MCF 10A (cell line): Measurements from ENCODE around the gene FBLIM1. TPM values are rescaled to one million over a fixed set of nuclear protein-coding genes. Genes with fewer than 3 reads are reported as not detected.

Experiments used
- BruUV-seq: library from RNA; stranded (reverse); fragments of 400-500 nt; replicated peaks from 2 replicates; lab custom pipeline; 2021; lab: Mats Ljungman, UMichigan
- CTCF ChIA-PET: fragments of 300-600 bp; sonication (Branson Sonifier 250); formaldehyde crosslinking; extraction: SDS; loops from one replicate; lab custom pipeline; 2021; ENCODE audit warnings: antibody characterized with exemption, inconsistent platforms; lab: Yijun Ruan, JAX
- POLR2A ChIA-PET: fragments of 300-600, 350-650 bp; sonication (Branson Sonifier 250); formaldehyde crosslinking; extraction: SDS; loops from one replicate; lab custom pipeline; 2020; ENCODE audit warnings: antibody characterized with exemption, inconsistent platforms; lab: Yijun Ruan, JAX
- DNase-seq: peaks from one replicate; pipeline ENCODE4 v3.0.0-alpha.2; 2018; ENCODE audit not compliant: unreplicated experiment
- H3K27ac Mint-ChIP-seq: one replicate; pipeline ENCODE4 v1.8.0; 2022; ENCODE audit warnings: mild to moderate bottlenecking, low read depth, mixed read lengths; ENCODE audit not compliant: unreplicated experiment
- H3K27me3 Mint-ChIP-seq: one replicate; pipeline ENCODE4 v1.8.0; 2022; ENCODE audit warnings: mixed read lengths; ENCODE audit not compliant: insufficient read depth, unreplicated experiment
- H3K36me3 Mint-ChIP-seq: one replicate; pipeline ENCODE4 v1.8.0; 2022; ENCODE audit warnings: mild to moderate bottlenecking, moderate library complexity, mixed read lengths; ENCODE audit not compliant: insufficient read depth, unreplicated experiment
- H3K4me1 Mint-ChIP-seq: one replicate; pipeline ENCODE4 v1.8.0; 2022; ENCODE audit warnings: mixed read lengths; ENCODE audit not compliant: insufficient read depth, unreplicated experiment
- H3K4me3 Mint-ChIP-seq: one replicate; pipeline ENCODE4 v1.8.0; 2022; ENCODE audit warnings: mild to moderate bottlenecking, moderate library complexity, mixed read lengths; ENCODE audit not compliant: unreplicated experiment
- H3K9me3 Mint-ChIP-seq: one replicate; pipeline ENCODE4 v1.8.0; 2022; ENCODE audit warnings: mixed read lengths; ENCODE audit not compliant: unreplicated experiment
- intact Hi-C: fragments of 100-400 bp; cut with micrococcal nuclease; formaldehyde crosslinking; loops from 2 replicates; pipeline ENCODE4 v1.14.1; 2022
- total RNA-seq: library from RNA; stranded (reverse); gene quantifications from 2 replicates; pipeline ENCODE4 v1.2.3, GENCODE V29; 2022
- TF ChIP-seq, protein P1 (sequence below): fragments of 200-600 bp; IDR thresholded peaks from one replicate; pipeline ENCODE4 v1.8.0; 2022; ENCODE audit warnings: antibody characterized with exemption, mild to moderate bottlenecking; ENCODE audit not compliant: unreplicated experiment

FBLIM1 gene
- total RNA-seq, 1 experiment from 2014 or later, result 101 TPM

DNA sequence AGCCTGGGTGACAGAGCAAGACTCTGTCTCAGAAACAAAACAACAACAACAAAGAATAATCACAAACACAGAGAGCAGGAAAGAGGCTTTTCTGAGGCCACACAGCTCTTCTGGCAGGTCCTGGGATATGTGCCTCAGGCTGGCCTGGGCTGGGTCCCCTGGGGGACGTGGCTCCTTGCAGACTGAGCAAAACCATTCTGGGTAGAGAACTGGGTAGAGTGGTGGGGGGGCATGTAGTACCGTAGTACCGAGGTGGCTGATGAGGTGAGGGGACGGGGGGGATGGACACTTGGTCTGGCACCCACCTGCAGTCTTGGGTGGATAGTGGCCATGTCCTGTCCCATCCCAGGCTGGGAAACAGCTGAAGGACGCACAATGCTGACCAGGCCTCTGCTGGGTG is 10.3 kb upstream of the FBLIM1 start:
- no peaks in the 10 kb centered on the region for H3K27me3 Mint-ChIP-seq
- TF ChIP-seq, protein P1, sequence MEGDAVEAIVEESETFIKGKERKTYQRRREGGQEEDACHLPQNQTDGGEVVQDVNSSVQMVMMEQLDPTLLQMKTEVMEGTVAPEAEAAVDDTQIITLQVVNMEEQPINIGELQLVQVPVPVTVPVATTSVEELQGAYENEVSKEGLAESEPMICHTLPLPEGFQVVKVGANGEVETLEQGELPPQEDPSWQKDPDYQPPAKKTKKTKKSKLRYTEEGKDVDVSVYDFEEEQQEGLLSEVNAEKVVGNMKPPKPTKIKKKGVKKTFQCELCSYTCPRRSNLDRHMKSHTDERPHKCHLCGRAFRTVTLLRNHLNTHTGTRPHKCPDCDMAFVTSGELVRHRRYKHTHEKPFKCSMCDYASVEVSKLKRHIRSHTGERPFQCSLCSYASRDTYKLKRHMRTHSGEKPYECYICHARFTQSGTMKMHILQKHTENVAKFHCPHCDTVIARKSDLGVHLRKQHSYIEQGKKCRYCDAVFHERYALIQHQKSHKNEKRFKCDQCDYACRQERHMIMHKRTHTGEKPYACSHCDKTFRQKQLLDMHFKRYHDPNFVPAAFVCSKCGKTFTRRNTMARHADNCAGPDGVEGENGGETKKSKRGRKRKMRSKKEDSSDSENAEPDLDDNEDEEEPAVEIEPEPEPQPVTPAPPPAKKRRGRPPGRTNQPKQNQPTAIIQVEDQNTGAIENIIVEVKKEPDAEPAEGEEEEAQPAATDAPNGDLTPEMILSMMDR, result no peak
- intact Hi-C loops, result no loop called here
- no peaks in the 10 kb centered on the region for H3K36me3 Mint-ChIP-seq
- no peak overlapping the region for H3K4me3 Mint-ChIP-seq
- H3K27ac Mint-ChIP-seq, result no peak overlapping the region
- ChIA-PET POLR2A (no interaction called here), CTCF (interaction anchor here (0.7 kb wide), 1 partner anchor 1699 kb away, joined by 3 read pairs; no protein-coding TSS in a partner anchor)
- no peaks in the 10 kb centered on the region for H3K9me3 Mint-ChIP-seq
- no peak for DNase-seq
- BruUV-seq, result no TSS peak
- H3K4me1 Mint-ChIP-seq, result no peaks in the 10 kb centered on the region

DNA sequence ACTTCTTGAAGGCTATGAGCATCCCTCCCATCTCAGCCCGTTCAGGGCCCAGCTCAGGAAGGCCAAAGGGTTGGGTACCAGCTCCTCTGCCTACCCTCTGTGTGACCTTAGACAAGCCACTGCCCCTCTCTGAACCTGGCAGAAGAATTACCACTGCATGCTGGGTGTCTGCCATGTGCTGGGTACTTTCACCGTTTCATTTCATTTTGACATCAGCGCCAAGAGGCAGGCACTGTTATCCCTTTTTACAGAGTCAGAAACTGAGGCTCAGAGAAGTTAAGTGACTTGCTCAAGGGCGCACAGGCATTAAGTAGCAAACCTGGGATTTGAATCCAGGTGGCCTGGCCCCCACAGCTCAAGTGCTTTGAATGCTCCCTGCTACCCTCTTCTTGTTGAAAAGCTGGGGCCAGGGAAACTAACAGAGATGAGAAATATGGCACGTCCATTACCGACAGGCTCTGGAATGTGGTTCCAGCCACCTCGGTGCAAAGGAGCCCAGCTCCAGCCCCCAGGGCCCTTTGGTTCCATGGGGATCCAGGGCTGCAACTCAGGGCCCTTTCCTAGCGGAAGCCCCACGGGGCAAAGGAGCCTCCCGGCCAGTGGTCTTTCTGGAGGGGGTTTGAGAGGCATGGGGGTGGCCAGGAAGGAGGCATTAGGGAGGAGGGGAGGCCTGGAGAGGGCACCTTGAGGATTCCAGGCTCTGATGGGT is 9.8 kb upstream of the FBLIM1 start:
- Mint-ChIP-seq H3K27ac (no peak overlapping the region), H3K9me3 (no peaks in the 10 kb centered on the region), H3K36me3 (no peaks in the 10 kb centered on the region), H3K4me3 (no peak overlapping the region), H3K27me3 (no peaks in the 10 kb centered on the region), H3K4me1 (no peaks in the 10 kb centered on the region)
- no TSS peak for BruUV-seq
- ChIA-PET POLR2A (interaction anchor here (0.7 kb wide), 1 partner anchor 64 kb away, joined by 3 read pairs; the partner anchor contains the start of gene PLEKHM2), CTCF (interaction anchor here (0.6 kb wide), 2 partner anchors 8 to 311 kb away, joined by 3 read pairs; no protein-coding TSS in a partner anchor)
- intact Hi-C loops, result no loop called here
- TF ChIP-seq, protein P1, result no peak
- DNase-seq, result no peak

DNA sequence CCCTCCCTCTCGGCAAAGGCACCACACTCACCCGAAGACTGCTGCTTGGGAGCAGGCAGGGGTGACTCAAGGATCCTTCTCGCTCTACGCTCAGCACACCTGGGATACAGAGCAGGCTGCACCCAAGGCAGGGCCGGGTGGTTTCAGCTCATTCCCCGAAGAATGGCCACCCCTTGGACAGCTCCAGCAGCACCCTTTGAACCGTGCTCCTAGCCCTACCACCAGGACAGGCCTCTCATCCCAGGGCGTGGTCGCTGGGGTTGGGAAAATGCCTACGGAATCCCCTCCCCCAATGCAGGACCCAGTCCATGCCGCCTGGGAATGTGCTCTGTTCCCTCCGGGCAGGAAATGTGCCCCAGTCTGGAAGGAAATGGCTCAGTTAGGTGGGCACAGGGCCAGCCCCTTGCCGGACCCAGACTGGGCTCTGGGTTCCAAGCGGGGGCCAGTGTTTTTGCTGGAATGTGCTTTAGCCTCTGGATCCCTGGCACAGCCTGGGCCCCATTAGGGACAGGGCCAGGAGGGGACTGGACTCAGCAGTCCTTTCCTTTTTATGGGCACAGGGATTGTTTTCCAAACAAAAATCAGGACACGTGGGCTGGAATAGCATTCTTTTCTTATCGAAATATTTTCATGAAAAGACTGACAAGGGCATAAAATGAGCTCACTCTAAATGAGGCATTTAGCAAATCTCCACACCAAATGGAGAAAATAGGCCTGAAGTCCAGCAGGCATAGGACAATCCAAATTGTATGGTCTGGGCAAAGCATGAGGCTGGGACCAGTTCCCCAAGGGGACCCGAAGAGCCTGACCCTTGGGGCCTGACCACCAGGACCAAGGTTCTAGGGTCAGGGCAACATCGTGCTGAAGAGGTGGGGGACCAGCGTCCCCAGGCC is 8.9 kb upstream of the FBLIM1 start:
- TF ChIP-seq, protein P1, result no peak
- Mint-ChIP-seq H3K27me3 (no peaks in the 10 kb centered on the region), H3K36me3 (no peaks in the 10 kb centered on the region), H3K9me3 (no peaks in the 10 kb centered on the region), H3K4me1 (no peaks in the 10 kb centered on the region), H3K4me3 (no peak overlapping the region), H3K27ac (no peak overlapping the region)
- no TSS peak for BruUV-seq
- POLR2A ChIA-PET, result interaction anchor here (0.7 to 0.8 kb wide), 2 partner anchors 26 to 65 kb away, joined by 3 read pairs; partner anchors contain the start of gene PLEKHM2
- intact Hi-C loops, result no loop called here
- DNase-seq, result peak; percentile 73
- CTCF ChIA-PET, result interaction anchor here (0.6 to 1.0 kb wide), 3 partner anchors 8 to 112 kb away, joined by 3 read pairs; no protein-coding TSS in a partner anchor

DNA sequence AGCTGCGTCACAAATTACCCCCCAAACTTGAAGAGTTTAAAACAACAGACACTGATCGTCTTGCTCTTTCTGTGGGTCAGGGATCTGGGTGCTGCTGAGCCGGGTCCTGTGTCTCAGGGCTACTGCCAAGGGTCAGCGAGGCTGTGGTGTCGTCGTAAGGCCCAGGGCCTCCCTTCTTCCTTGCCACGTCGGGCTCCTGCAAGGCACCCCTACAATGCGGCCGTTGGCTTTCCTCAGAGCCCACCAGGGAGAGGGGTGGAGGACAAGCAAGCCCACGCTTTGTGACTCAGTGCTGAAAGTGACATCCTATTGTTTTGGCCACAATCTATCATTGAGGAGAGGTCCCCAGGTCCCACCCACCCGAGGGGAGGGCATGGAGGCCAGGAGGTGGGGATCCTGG is 7.7 kb upstream of the FBLIM1 start:
- TF ChIP-seq, protein P1, result no peak
- no TSS peak for BruUV-seq
- H3K4me3 Mint-ChIP-seq, result no peak overlapping the region
- no peaks in the 10 kb centered on the region for H3K9me3 Mint-ChIP-seq
- H3K4me1 Mint-ChIP-seq, result peaks cover 1% of the 10 kb centered on the region
- ChIA-PET POLR2A (no interaction called here), CTCF (no interaction called here)
- intact Hi-C loops, result no loop called here
- H3K27ac Mint-ChIP-seq, result no peak overlapping the region
- no peaks in the 10 kb centered on the region for H3K36me3 Mint-ChIP-seq
- DNase-seq, result no peak
- H3K27me3 Mint-ChIP-seq, result no peaks in the 10 kb centered on the region
